Loucy (cell line): ENCODE measurements around the gene STARD13.

ENCODE experiments used
- H2AFZ ChIP-seq: fragments of 200-600 bp; sonication (generic); 2 replicates; pipeline ENCODE4 v1.6.0; 2016; ENCODE audit warnings: antibody characterized with exemption, mild to moderate bottlenecking, low read length, moderate library complexity
- H3F3A ChIP-seq: fragments of 200-600 bp; 2 replicates; pipeline ENCODE4 v1.6.0; 2016; ENCODE audit warnings: antibody characterized with exemption, low read depth, mild to moderate bottlenecking
- H3K27me3 ChIP-seq: fragments of 200-600 bp; sonication (generic); 2 replicates; pipeline ENCODE4 v1.6.1; 2014; ENCODE audit warnings: low read length, mild to moderate bottlenecking; ENCODE audit not compliant: insufficient read depth, poor library complexity, severe bottlenecking
- H3K36me3 ChIP-seq: fragments of 200-600 bp; sonication (generic); 2 replicates; pipeline ENCODE4 v1.6.1; 2016; ENCODE audit warnings: low read length; ENCODE audit not compliant: insufficient read depth
- H3K4me1 ChIP-seq: fragments of 200-600 bp; sonication (generic); 2 replicates; pipeline ENCODE4 v1.5.1; 2014; ENCODE audit warnings: low read length, mild to moderate bottlenecking; ENCODE audit not compliant: insufficient read depth, poor library complexity, severe bottlenecking
- H3K4me2 ChIP-seq: fragments of 200-600 bp; sonication (generic); 2 replicates; pipeline ENCODE4 v1.6.0; 2014; ENCODE audit warnings: antibody characterized with exemption, low read length, low read depth, mild to moderate bottlenecking; ENCODE audit not compliant: poor library complexity, severe bottlenecking
- H3K4me3 ChIP-seq: fragments of 200-600 bp; sonication (generic); 2 replicates; pipeline ENCODE4 v1.5.1; 2014; ENCODE audit warnings: low read length, mild to moderate bottlenecking, mixed read lengths; ENCODE audit not compliant: poor library complexity, severe bottlenecking
- H3K79me2 ChIP-seq: fragments of 200-600 bp; sonication (generic); 2 replicates; pipeline ENCODE4 v1.6.1; 2014; ENCODE audit warnings: low read length; ENCODE audit not compliant: insufficient read depth
- H3K9ac ChIP-seq: fragments of 200-600 bp; sonication (generic); 2 replicates; pipeline ENCODE4 v1.6.0; 2014; ENCODE audit warnings: mild to moderate bottlenecking, low read depth, low read length, moderate library complexity; ENCODE audit not compliant: poor library complexity, severe bottlenecking
- H3K9me2 ChIP-seq: fragments of 200-600 bp; sonication (generic); replicated peaks from 2 replicates; pipeline ENCODE4 v1.6.1; 2016; ENCODE audit warnings: low read depth, low read length, mixed read lengths
- H3K9me3 ChIP-seq: fragments of 200-600 bp; sonication (generic); 2 replicates; pipeline ENCODE4 v1.6.1; 2014; ENCODE audit warnings: mild to moderate bottlenecking, antibody characterized with exemption, low read length, low read depth; ENCODE audit not compliant: insufficient read depth
- H4K20me1 ChIP-seq: fragments of 200-600 bp; sonication (generic); 2 replicates; pipeline ENCODE4 v1.6.0; 2014; ENCODE audit warnings: antibody characterized with exemption, low read length, mild to moderate bottlenecking; ENCODE audit not compliant: insufficient read depth, poor library complexity, severe bottlenecking
- EZH2phosphoT487 ChIP-seq: fragments of 200-600 bp; IDR thresholded peaks from 2 replicates; pipeline ENCODE4 v1.6.1; 2018; ENCODE audit warnings: antibody characterized with exemption, mild to moderate bottlenecking, moderate library complexity, borderline replicate concordance
- TF ChIP-seq, protein P1 (sequence below): fragments of 200-600 bp; sonication (generic); conservative IDR thresholded peaks from 2 replicates; pipeline ENCODE4 v1.5.1; 2014; ENCODE audit warnings: mild to moderate bottlenecking, antibody characterized with exemption, low read length

Gene STARD13

DNA sequence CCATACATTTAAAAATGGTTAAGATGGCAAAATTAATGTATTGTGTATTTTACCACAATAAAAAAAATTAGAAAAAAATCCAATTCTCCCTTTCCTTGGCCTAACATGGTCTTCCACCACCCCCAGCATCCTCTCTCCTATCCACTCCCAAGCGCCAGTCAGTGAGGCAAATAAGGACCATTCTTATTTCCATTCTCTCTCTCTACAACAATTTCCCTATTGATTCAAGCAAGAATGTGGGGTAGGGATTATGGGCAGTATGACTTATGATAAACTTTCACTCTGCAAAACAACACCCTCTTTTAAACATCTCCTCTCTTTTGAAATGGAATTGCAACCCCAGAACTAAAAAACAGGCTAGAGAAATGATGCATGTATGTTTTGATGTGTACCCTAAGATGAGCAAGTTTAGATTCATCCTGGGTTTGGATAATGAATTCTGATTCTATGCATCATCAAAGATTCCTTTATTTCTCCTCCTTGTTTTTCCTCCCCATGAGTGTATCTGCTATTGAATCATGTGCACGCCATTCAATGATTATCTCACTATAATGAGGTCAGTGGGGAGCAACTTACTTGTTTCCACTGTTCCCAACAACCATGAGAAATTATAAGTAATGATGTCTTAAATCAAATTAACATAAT is 3.5 kb downstream of the STARD13 start:
- H3K4me3 ChIP-seq = no peak overlapping the region
- no peaks in the 10 kb centered on the region for H3K4me1 ChIP-seq
- H3F3A ChIP-seq = no peaks in the 10 kb centered on the region
- no peak overlapping the region for H2AFZ ChIP-seq
- no peak overlapping the region for H3K4me2 ChIP-seq
- no peaks in the 10 kb centered on the region for H3K9me3 ChIP-seq
- no peaks in the 10 kb centered on the region for H3K36me3 ChIP-seq
- no peak overlapping the region for H3K9ac ChIP-seq
- TF ChIP-seq EZH2phosphoT487 = no peak
- TF ChIP-seq, protein P1, sequence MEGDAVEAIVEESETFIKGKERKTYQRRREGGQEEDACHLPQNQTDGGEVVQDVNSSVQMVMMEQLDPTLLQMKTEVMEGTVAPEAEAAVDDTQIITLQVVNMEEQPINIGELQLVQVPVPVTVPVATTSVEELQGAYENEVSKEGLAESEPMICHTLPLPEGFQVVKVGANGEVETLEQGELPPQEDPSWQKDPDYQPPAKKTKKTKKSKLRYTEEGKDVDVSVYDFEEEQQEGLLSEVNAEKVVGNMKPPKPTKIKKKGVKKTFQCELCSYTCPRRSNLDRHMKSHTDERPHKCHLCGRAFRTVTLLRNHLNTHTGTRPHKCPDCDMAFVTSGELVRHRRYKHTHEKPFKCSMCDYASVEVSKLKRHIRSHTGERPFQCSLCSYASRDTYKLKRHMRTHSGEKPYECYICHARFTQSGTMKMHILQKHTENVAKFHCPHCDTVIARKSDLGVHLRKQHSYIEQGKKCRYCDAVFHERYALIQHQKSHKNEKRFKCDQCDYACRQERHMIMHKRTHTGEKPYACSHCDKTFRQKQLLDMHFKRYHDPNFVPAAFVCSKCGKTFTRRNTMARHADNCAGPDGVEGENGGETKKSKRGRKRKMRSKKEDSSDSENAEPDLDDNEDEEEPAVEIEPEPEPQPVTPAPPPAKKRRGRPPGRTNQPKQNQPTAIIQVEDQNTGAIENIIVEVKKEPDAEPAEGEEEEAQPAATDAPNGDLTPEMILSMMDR = no peak
- H3K27me3 ChIP-seq = no peaks in the 10 kb centered on the region
- no peaks in the 10 kb centered on the region for H4K20me1 ChIP-seq
- H3K79me2 ChIP-seq = no peaks in the 10 kb centered on the region
- 0 out of 2 replicates have a peak, but pooled peaks cover 3% of the 10 kb centered on the region for H3K9me2 ChIP-seq

DNA sequence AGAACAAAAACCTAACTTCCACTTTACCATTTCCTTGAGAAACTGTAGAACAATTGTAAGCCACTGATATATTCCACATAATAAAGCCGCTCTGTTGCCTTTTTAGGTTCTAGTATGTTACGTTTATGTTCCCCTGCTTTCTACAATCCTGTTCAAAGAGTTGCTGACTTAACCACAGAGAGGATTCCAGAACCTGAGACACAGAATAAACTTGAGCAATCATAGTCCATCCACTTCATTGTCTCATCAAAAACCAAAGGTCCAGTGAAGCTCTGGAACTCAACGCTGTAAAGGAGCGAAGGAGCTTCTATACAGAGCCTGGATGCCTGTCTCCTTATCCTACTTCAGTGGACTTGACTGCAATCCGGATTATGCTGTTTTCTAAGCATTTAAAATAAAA is 4.6 kb downstream of the STARD13 start:
- Histone ChIP-seq H3K79me2 (no peaks in the 10 kb centered on the region), H3F3A (no peaks in the 10 kb centered on the region), H3K4me2 (no peak overlapping the region)

DNA sequence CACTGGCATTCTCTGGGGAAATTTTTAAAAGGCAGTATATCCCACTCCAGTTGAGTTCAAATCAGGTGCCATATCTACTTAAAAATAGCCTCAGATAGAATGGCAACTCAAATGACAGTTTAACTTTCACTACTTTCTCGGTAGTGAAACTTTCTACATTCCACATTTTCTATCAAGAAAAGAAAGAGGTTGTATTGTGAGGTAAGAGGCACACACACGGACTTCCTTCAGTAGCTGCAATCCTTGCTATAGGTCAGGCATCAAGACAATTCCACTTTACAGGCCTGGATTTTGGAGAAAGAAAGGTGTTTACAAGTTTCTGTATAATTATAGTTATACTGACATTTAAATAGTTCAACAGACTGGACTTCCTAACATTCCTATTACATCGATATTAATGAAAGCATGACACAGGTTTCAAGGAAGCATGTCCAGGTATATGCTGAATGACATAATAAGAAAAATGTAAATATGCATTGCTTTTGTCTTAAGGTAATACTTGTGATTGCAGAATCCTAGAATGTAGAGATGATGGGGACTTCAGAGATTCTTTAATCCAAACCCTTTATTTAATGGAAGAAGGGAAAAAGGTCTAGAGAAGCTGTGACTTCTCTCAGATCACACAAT is 5.2 kb downstream of the STARD13 start:
- H3K4me2 ChIP-seq = no peak overlapping the region
- no peak overlapping the region for H3K4me3 ChIP-seq
- no peaks in the 10 kb centered on the region for H3F3A ChIP-seq

More for the DNA sequence above, 4.6 kb downstream of the STARD13 start:
- Histone ChIP-seq H3K36me3 (no peaks in the 10 kb centered on the region), H3K27me3 (no peaks in the 10 kb centered on the region), H3K9ac (no peak overlapping the region), H4K20me1 (no peaks in the 10 kb centered on the region), H3K4me1 (no peaks in the 10 kb centered on the region), H3K4me3 (no peak overlapping the region), H3K9me3 (no peaks in the 10 kb centered on the region), H2AFZ (no peak overlapping the region), H3K9me2 (0 out of 2 replicates have a peak, but pooled peaks cover 3% of the 10 kb centered on the region)
- TF ChIP-seq, protein P1 = no peak
- TF ChIP-seq EZH2phosphoT487 = no peak

More for the DNA sequence above, 5.2 kb downstream of the STARD13 start:
- H3K79me2 ChIP-seq = no peaks in the 10 kb centered on the region
- no peaks in the 10 kb centered on the region for H3K4me1 ChIP-seq
- H3K9ac ChIP-seq = no peak overlapping the region
- H3K27me3 ChIP-seq = no peaks in the 10 kb centered on the region
- 0 out of 2 replicates have a peak, but pooled peaks cover 3% of the 10 kb centered on the region for H3K9me2 ChIP-seq
- H3K9me3 ChIP-seq = no peaks in the 10 kb centered on the region
- H3K36me3 ChIP-seq = no peaks in the 10 kb centered on the region
- H4K20me1 ChIP-seq = no peaks in the 10 kb centered on the region
- TF ChIP-seq, protein P1 = no peak
- TF ChIP-seq EZH2phosphoT487 = no peak
- H2AFZ ChIP-seq = no peak overlapping the region
